ENCODE data around the gene PLSCR4. TPM values are rescaled to one million over a fixed set of nuclear protein-coding genes. Genes with fewer than 3 reads are reported as not detected.

PLSCR4 gene
- total RNA-seq, 1 donor from 2014 or later, result 3.6 TPM

GRCh38 chr3:146161663-146162002, 89.3 kb downstream of the PLSCR4 start:
- no peaks in the 10 kb centered on the region for H3K27me3 ChIP-seq (ENCODE audit: control insufficient read depth, insufficient read depth, low read length)
- H3K36me3 ChIP-seq (ENCODE audit: control insufficient read depth, insufficient read depth, low read length), result no peaks in the 10 kb centered on the region
- DNase-seq (ENCODE audit: low read depth), result no peak
- H3K4me3 ChIP-seq (ENCODE audit: low read depth, low read length), result peak overlapping the region; percentile 61
- TF ChIP-seq, protein P1, sequence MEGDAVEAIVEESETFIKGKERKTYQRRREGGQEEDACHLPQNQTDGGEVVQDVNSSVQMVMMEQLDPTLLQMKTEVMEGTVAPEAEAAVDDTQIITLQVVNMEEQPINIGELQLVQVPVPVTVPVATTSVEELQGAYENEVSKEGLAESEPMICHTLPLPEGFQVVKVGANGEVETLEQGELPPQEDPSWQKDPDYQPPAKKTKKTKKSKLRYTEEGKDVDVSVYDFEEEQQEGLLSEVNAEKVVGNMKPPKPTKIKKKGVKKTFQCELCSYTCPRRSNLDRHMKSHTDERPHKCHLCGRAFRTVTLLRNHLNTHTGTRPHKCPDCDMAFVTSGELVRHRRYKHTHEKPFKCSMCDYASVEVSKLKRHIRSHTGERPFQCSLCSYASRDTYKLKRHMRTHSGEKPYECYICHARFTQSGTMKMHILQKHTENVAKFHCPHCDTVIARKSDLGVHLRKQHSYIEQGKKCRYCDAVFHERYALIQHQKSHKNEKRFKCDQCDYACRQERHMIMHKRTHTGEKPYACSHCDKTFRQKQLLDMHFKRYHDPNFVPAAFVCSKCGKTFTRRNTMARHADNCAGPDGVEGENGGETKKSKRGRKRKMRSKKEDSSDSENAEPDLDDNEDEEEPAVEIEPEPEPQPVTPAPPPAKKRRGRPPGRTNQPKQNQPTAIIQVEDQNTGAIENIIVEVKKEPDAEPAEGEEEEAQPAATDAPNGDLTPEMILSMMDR (IDR thresholded peaks at IDR 0.05; ENCODE audit: insufficient read depth, low read length, poor library complexity, severe bottlenecking), result no peak

GRCh38 chr3:146160964-146161662, 89.8 kb downstream of the PLSCR4 start, which contains the start of gene PLOD2:
Gene PLOD2 (minus strand): TSS chr3:146161184. CDS start chr3:146160989, 195 bp downstream.
- no peak for DNase-seq (ENCODE audit: low read depth)
- Histone ChIP-seq H3K36me3 (ENCODE audit: control insufficient read depth, insufficient read depth, low read length) (no peaks in the 10 kb centered on the region), H3K4me3 (ENCODE audit: low read depth, low read length) (peak within 1 kb of the TSS; percentile 61), H3K27me3 (ENCODE audit: control insufficient read depth, insufficient read depth, low read length) (no peaks in the 10 kb centered on the region)
- TF ChIP-seq, protein P1 (IDR thresholded peaks at IDR 0.05; ENCODE audit: insufficient read depth, low read length, poor library complexity, severe bottlenecking), result no peak

- no peak for DNase-seq (ENCODE audit: low read depth)
- TF ChIP-seq, protein P1 (IDR thresholded peaks at IDR 0.05; ENCODE audit: insufficient read depth, low read length, poor library complexity, severe bottlenecking), result peak; percentile 71
Observed at GRCh38 chr3:146160321-146160963, 90.5 kb downstream of the PLSCR4 start.

GRCh38 chr3:146159616-146160320, 91.1 kb downstream of the PLSCR4 start:
- DNase-seq (ENCODE audit: low read depth), result no peak
- Histone ChIP-seq H3K36me3 (ENCODE audit: control insufficient read depth, insufficient read depth, low read length) (no peaks in the 10 kb centered on the region), H3K4me3 (ENCODE audit: low read depth, low read length) (peak overlapping the region; percentile 61), H3K27me3 (ENCODE audit: control insufficient read depth, insufficient read depth, low read length) (no peaks in the 10 kb centered on the region)
- TF ChIP-seq, protein P1 (IDR thresholded peaks at IDR 0.05; ENCODE audit: insufficient read depth, low read length, poor library complexity, severe bottlenecking), result no peak

More at GRCh38 chr3:146160321-146160963, 90.5 kb downstream of the PLSCR4 start:
- Histone ChIP-seq H3K27me3 (ENCODE audit: control insufficient read depth, insufficient read depth, low read length) (no peaks in the 10 kb centered on the region), H3K4me3 (ENCODE audit: low read depth, low read length) (peak overlapping the region; percentile 61), H3K36me3 (ENCODE audit: control insufficient read depth, insufficient read depth, low read length) (no peaks in the 10 kb centered on the region)

DNA sequence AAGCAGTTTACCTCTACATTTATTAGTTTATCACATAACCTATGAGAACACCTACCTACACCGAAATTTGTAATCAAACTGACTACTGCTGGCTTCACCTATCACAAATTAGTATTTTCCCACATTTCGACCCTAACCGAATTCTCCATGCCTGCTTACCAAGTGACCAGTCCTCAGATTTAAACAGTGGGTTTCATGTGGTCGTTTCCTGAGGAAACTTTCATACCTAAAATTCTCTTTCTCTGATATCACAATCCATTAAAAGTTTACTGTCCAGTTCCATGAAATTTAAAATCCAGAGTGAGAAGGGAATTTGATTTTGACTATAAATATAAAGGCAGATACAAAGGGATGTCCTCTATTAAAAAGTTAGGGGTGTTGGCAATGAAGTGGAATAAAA, 91.9 kb downstream of the PLSCR4 start:
- Histone ChIP-seq H3K4me3 (ENCODE audit: low read depth, low read length) (peak overlapping the region; percentile 61), H3K36me3 (ENCODE audit: control insufficient read depth, insufficient read depth, low read length) (no peaks in the 10 kb centered on the region), H3K27me3 (ENCODE audit: control insufficient read depth, insufficient read depth, low read length) (no peaks in the 10 kb centered on the region)
- TF ChIP-seq, protein P1 (IDR thresholded peaks at IDR 0.05; ENCODE audit: insufficient read depth, low read length, poor library complexity, severe bottlenecking), result no peak
- DNase-seq (ENCODE audit: low read depth), result no peak
